Hepatocyte (in vitro differentiated cells): Measurements from ENCODE around the gene ACIN1.

Experiments used
- EZH2 ChIP-seq: fragments of 200-600 bp; sonication (generic); IDR thresholded peaks from 2 replicates; pipeline ENCODE4 v1.6.1; 2016; ENCODE audit warnings: antibody characterized with exemption, mild to moderate bottlenecking, borderline replicate concordance
- EZH2phosphoT487 ChIP-seq: fragments of 200-600 bp; sonication (generic); IDR thresholded peaks from one replicate; pipeline ENCODE4 v1.6.1; 2018; ENCODE audit warnings: antibody characterized with exemption, mild to moderate bottlenecking, low read depth, moderate library complexity; ENCODE audit not compliant: unreplicated experiment, severe bottlenecking
- TF ChIP-seq, protein P1 (sequence below): fragments of 200-600 bp; sonication (generic); IDR thresholded peaks from 2 replicates; pipeline ENCODE4 v1.5.1; 2016; ENCODE audit warnings: antibody characterized with exemption, mild to moderate bottlenecking; ENCODE audit not compliant: poor library complexity

DNA sequence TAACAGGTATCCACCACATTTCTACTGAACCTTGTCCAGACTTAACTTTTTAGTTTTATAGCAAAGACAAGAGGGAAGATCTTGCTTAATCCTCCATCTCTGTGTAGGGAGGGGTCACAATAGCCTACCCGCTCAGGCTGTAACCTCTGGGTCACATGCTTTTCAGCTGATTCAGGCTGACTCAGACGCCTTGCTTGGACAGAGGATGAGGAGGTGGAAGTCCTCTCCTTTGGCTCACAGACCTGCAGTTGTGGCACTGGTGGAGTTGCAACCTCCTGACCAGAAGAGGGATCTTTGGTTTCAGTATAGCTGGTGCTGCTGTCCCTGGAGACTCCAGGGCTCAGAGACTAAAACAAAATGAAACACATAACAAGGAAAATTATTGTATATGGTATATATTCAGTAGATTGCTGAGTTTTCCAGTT, 16.2 kb downstream of the ACIN1 start:
- TF ChIP-seq, protein P1, sequence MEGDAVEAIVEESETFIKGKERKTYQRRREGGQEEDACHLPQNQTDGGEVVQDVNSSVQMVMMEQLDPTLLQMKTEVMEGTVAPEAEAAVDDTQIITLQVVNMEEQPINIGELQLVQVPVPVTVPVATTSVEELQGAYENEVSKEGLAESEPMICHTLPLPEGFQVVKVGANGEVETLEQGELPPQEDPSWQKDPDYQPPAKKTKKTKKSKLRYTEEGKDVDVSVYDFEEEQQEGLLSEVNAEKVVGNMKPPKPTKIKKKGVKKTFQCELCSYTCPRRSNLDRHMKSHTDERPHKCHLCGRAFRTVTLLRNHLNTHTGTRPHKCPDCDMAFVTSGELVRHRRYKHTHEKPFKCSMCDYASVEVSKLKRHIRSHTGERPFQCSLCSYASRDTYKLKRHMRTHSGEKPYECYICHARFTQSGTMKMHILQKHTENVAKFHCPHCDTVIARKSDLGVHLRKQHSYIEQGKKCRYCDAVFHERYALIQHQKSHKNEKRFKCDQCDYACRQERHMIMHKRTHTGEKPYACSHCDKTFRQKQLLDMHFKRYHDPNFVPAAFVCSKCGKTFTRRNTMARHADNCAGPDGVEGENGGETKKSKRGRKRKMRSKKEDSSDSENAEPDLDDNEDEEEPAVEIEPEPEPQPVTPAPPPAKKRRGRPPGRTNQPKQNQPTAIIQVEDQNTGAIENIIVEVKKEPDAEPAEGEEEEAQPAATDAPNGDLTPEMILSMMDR: no peak
- TF ChIP-seq EZH2: no peak
- TF ChIP-seq EZH2phosphoT487: no peak
